Brain microvascular endothelial cell (primary cell): Measurements from ENCODE around the gene EFNA4.

Experiments used
- DNase-seq: peaks from one replicate; pipeline ENCODE4 v3.0.0-alpha.2; 2020
- H3K27ac ChIP-seq: fragments of 250-450 bp; sonication (Bioruptor Pico); 2 replicates; pipeline ENCODE4 v1.5.1; 2020; ENCODE audit warnings: mild to moderate bottlenecking, moderate library complexity
- H3K27me3 ChIP-seq: fragments of 250-450 bp; sonication (Bioruptor Pico); replicated peaks from 2 replicates; pipeline ENCODE4 v1.5.1; 2020; ENCODE audit warnings: mild to moderate bottlenecking
- H3K36me3 ChIP-seq: fragments of 250-450 bp; sonication (Bioruptor Pico); replicated peaks from 2 replicates; pipeline ENCODE4 v1.5.1; 2020; ENCODE audit warnings: mild to moderate bottlenecking
- H3K4me3 ChIP-seq: 2 replicates; pipeline ENCODE4 v1.5.1; 2011; ENCODE audit warnings: low read depth, mild to moderate bottlenecking, control low read depth, low read length, moderate library complexity
- CTCF ChIP-seq: IDR thresholded peaks from 2 replicates; pipeline ENCODE4 v1.5.1; 2011; ENCODE audit warnings: low read depth, mild to moderate bottlenecking, moderate library complexity, low read length, control low read depth, inconsistent platforms; ENCODE audit errors: missing control alignments
- in situ Hi-C: cut with HindIII; loops from 2 replicates; pipeline ENCODE4 v1.10.0; 2017; ENCODE audit warnings: low sequenced_read_pairs, low pct_ligation_motif_present

The EFNA4 gene

GRCh38 chr1:155076371-155076770 lies 12.8 kb downstream of the EFNA4 start:
- Histone ChIP-seq H3K36me3 (no peaks in the 10 kb centered on the region), H3K27me3 (peaks cover 23% of the 10 kb centered on the region), H3K27ac (no peak overlapping the region), H3K4me3 (no peak overlapping the region)
- TF ChIP-seq CTCF, result no peak
- in situ Hi-C loops, result no loop called here
- no peak for DNase-seq

GRCh38 chr1:155077346-155077745 lies 13.8 kb downstream of the EFNA4 start:
- DNase-seq, result no peak
- in situ Hi-C loops, result no loop called here
- Histone ChIP-seq H3K27me3 (peaks cover 31% of the 10 kb centered on the region), H3K4me3 (no peak overlapping the region), H3K36me3 (no peaks in the 10 kb centered on the region), H3K27ac (no peak overlapping the region)
- TF ChIP-seq CTCF, result no peak

GRCh38 chr1:155077758-155078445 lies 14.4 kb downstream of the EFNA4 start:
- Histone ChIP-seq H3K27me3 (peaks cover 37% of the 10 kb centered on the region), H3K36me3 (no peaks in the 10 kb centered on the region), H3K4me3 (no peak overlapping the region), H3K27ac (no peak overlapping the region)
- no peak for TF ChIP-seq CTCF
- in situ Hi-C loops, result no loop called here
- DNase-seq, result no peak

GRCh38 chr1:155078469-155079209 lies 15.1 kb downstream of the EFNA4 start, which contains the start of gene EFNA3:
Gene EFNA3 (plus strand): TSS chr1:155078837. CDS start chr1:155078942, 105 bp downstream.
- no peaks in the 10 kb centered on the region for H3K36me3 ChIP-seq
- H3K27me3 ChIP-seq, result peaks cover 44% of the 10 kb centered on the region
- no peak for TF ChIP-seq CTCF
- DNase-seq, result no peak
- in situ Hi-C loops, result no loop called here
- no peak within 1 kb of the TSS for H3K27ac ChIP-seq
- H3K4me3 ChIP-seq, result peak within 1 kb of the TSS; percentile 42

GRCh38 chr1:155079210-155079486 lies 15.6 kb downstream of the EFNA4 start:
- no peak for DNase-seq
- H3K27me3 ChIP-seq, result peaks cover 44% of the 10 kb centered on the region

More at GRCh38 chr1:155079210-155079486, 15.6 kb downstream of the EFNA4 start:
- Histone ChIP-seq H3K4me3 (peak overlapping the region; percentile 42), H3K27ac (no peak overlapping the region), H3K36me3 (no peaks in the 10 kb centered on the region)
- in situ Hi-C loops, result no loop called here
- TF ChIP-seq CTCF, result no peak
